ENCODE data around the gene MBTPS1.

Gene MBTPS1

DNA sequence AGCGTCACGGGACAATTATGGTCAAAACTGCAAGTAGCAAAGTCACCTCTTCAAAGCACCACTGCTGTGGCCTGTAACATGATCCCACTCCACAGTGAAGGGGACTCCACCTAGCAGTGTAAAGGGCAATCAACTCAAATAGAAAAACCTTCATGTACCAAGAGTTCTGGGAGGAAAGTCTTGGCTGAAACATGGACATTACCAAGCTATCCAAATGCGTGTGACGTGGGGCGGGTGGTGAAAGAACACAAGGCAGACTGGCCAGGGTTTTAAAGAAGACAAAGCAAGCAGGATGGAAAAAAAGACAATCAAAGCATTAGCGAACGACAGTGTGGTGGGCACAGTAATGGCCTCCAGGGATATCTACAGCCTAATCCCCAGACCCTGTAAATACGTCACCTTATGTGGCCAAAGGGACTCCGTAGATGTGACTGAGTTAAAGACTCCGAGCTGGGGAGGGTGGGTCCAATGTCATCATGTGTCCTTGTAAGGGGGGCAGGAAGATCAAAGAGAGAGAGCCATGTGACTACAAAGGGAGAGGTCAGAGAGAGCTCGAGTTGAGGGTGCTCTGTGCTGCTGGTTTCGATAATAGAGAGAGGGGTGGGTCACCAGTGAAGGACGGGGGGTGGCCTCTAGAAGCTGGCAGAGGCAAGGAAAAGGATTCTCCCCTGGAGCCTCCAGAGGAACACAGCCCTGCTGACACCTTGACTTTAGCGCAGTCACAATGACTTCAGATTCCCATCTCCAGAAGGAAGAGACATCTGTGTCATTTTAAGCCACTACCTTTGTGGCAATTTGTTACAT lies 22.3 kb upstream of the MBTPS1 start:
- CTCF ChIA-PET: interaction anchor here (1.6 to 2.4 kb wide), 3 partner anchors 22 to 54 kb away, joined by 7 to 9 read pairs (median 9); partner anchors contain the start of genes MBTPS1 and TAF1C
- peak; percentile 76 for DNase-seq (ENCODE audit: extremely low spot score)
- POLR2A ChIA-PET: interaction anchor here (1.7 kb wide), 1 partner anchor 22 kb away, joined by 5 read pairs; the partner anchor contains the start of gene MBTPS1
- TF ChIP-seq, protein P1, sequence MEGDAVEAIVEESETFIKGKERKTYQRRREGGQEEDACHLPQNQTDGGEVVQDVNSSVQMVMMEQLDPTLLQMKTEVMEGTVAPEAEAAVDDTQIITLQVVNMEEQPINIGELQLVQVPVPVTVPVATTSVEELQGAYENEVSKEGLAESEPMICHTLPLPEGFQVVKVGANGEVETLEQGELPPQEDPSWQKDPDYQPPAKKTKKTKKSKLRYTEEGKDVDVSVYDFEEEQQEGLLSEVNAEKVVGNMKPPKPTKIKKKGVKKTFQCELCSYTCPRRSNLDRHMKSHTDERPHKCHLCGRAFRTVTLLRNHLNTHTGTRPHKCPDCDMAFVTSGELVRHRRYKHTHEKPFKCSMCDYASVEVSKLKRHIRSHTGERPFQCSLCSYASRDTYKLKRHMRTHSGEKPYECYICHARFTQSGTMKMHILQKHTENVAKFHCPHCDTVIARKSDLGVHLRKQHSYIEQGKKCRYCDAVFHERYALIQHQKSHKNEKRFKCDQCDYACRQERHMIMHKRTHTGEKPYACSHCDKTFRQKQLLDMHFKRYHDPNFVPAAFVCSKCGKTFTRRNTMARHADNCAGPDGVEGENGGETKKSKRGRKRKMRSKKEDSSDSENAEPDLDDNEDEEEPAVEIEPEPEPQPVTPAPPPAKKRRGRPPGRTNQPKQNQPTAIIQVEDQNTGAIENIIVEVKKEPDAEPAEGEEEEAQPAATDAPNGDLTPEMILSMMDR (IDR thresholded peaks at IDR 0.05; ENCODE audit: control extremely low read depth, extremely low read depth, low read depth, missing control alignments): no peak

DNA sequence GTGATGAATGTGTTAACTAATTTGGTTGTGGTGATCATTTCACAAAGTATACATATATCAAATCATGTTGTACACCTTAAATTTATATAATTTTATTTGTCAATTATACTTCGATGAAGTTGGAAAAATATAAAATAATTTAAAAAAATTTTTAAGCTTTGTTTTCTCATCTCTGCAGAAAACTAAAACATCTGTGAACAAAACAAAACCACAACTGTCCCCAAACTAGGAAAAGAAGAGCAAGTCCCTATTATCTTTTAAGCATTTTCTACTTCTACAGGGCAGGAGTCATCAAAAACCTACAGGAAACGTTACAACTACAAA lies 21.7 kb upstream of the MBTPS1 start:
- TF ChIP-seq, protein P1 (IDR thresholded peaks at IDR 0.05; ENCODE audit: control extremely low read depth, extremely low read depth, low read depth, missing control alignments): no peak
- DNase-seq (ENCODE audit: extremely low spot score): no peak
- ChIA-PET CTCF (interaction anchor here (1.3 to 2.4 kb wide), 4 partner anchors 21 to 54 kb away, joined by 3 to 9 read pairs (median 8); partner anchors contain the start of genes MBTPS1 and TAF1C), POLR2A (interaction anchor here (1.7 kb wide), 1 partner anchor 22 kb away, joined by 5 read pairs; the partner anchor contains the start of gene MBTPS1)

DNA sequence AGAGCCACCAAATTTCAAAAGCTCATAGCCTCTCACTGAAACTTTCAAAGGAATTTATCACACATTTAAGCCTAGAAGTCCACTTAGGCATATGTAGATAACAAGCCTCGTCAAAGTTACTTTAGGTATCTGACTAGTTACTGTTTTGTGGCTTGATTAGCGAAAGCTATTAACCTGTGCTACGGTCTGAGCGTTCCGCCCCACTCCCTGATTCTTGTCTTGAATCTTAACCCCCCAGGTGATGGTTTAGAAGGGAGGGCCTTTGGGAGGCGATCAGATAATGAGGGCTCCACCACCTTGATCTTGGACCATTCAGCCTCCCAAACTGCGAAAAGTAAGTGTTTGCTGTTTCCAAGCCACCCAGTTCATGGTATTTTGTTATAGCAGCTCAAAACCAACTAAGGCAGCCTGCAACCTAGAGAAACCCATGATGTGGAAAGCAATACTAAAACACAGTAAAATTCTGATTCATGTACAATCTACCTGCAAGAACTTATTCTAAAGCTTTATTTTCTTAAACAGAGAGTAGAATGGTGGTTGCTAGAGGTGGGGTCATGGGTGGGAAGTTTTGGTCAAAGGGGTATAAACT lies 21.1 kb upstream of the MBTPS1 start:
- TF ChIP-seq, protein P1 (IDR thresholded peaks at IDR 0.05; ENCODE audit: control extremely low read depth, extremely low read depth, low read depth, missing control alignments): no peak
- DNase-seq (ENCODE audit: extremely low spot score): no peak
- POLR2A ChIA-PET: interaction anchor here (1.7 kb wide), 1 partner anchor 21 kb away, joined by 5 read pairs; the partner anchor contains the start of gene MBTPS1
- CTCF ChIA-PET: interaction anchor here (0.8 to 2.4 kb wide), 5 partner anchors 21 to 53 kb away, joined by 3 to 9 read pairs (median 6); partner anchors contain the start of genes MBTPS1 and TAF1C

DNA sequence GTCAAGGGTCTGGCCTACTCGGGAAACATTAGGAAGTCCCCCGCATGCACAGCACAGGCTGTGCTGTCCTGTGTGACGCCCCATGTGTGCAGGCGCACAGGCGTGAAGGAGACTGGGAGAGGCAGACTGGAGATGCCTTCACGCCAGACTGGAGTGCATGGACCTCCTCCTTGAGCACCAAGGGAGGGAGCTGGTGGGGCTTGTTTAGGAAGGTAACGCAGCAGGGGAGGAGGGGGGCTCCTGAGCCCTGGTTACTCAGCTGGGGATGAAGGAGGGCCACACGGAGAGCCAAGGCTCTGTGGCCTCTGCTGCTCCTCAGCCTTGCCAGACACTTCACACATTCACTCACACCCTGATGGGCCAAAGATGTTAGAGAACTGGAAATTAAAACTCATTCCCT lies 20.5 kb upstream of the MBTPS1 start:
- CTCF ChIA-PET: interaction anchor here (0.8 to 2.4 kb wide), 5 partner anchors 20 to 53 kb away, joined by 3 to 9 read pairs (median 6); partner anchors contain the start of genes MBTPS1 and TAF1C
- no peak for DNase-seq (ENCODE audit: extremely low spot score)
- TF ChIP-seq, protein P1 (IDR thresholded peaks at IDR 0.05; ENCODE audit: control extremely low read depth, extremely low read depth, low read depth, missing control alignments): no peak
- POLR2A ChIA-PET: no interaction called here

DNA sequence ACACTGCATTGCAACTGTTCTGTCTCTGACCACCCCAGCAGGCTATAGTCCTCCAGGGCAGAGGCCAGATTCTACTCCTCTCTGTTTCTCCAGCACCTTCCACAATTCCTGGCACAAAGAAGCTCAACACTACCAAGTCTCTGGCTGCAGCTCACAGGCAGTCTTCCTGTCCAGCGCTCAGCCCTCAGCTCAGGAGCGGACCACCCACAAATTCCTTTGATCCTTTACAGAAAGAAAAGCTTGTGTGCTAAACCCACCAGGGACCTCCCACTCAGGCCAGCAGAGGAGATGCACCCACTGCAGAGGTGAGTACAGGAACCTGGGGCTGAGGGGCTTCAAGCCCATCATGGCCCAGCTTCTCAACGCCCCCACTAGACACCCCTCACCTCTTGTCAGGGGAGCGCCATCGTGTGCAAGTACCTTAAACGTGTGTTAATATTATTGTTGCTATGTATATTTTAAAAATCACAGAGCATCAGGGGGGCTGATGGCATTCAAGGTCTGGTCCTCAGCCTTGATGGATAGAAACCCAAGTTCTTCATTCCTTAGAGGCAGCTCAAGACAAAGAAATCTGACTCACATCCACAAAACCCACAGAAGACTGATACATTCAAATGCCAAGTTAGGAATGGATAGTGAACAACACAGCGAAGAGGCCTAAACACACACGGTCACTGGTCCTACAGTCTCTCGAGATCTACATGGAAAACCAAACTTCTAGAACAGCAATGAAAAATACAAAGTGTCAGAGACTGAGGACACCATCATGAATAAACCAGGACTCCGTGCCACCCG lies 19.8 kb upstream of the MBTPS1 start:
- ChIA-PET POLR2A (no interaction called here), CTCF (interaction anchor here (1.0 to 1.5 kb wide), 3 partner anchors 9 to 50 kb away, joined by 3 to 4 read pairs (median 4); partner anchors contain the start of genes DNAAF1, HSDL1, MBTPS1 and TAF1C)
- TF ChIP-seq, protein P1 (IDR thresholded peaks at IDR 0.05; ENCODE audit: control extremely low read depth, extremely low read depth, low read depth, missing control alignments): no peak
- DNase-seq (ENCODE audit: extremely low spot score): no peak
